OCI-M2 (cell line): ENCODE results near the gene ERG.

ENCODE experiments used
- DNase-seq: peaks from one replicate; lab custom pipeline; 2025; ENCODE audit not compliant: unreplicated experiment; lab: John Stamatoyannopoulos, UW

ERG gene

GRCh38 chr21:38340131-38340530 is 158.1 kb downstream of the ERG start:
- DNase-seq, result no peak

GRCh38 chr21:38337793-38338192 is 160.5 kb downstream of the ERG start:
- no peak for DNase-seq

GRCh38 chr21:38334866-38335265 is 163.4 kb downstream of the ERG start:
- DNase-seq, result no peak

GRCh38 chr21:38333301-38334272 is 164.7 kb downstream of the ERG start:
- DNase-seq, result no peak

GRCh38 chr21:38330666-38331065 is 167.6 kb downstream of the ERG start:
- no peak for DNase-seq
